Panc1 (cell line): ENCODE measurements around the gene FBP2.

Experiments used
- POLR2AphosphoS5 ChIP-seq: IDR thresholded peaks from 2 replicates; pipeline ENCODE4 v1.6.1; 2012; ENCODE audit warnings: mild to moderate bottlenecking, low read depth, low read length, moderate library complexity
- SIN3A ChIP-seq: IDR thresholded peaks from 2 replicates; pipeline ENCODE4 v1.6.1; 2012; ENCODE audit warnings: low read depth, mild to moderate bottlenecking, low read length, moderate library complexity, borderline replicate concordance; ENCODE audit not compliant: insufficient read depth
- TCF7L2 ChIP-seq: IDR thresholded peaks from 2 replicates; pipeline ENCODE4 v1.6.1; 2011; ENCODE audit warnings: mild to moderate bottlenecking, low read depth, low read length, inconsistent platforms
- TF ChIP-seq, protein P1 (sequence below): fragments of 450-650 bp; IDR thresholded peaks from 2 replicates; pipeline ENCODE4 v1.5.1; 2017; ENCODE audit warnings: mild to moderate bottlenecking
- TF ChIP-seq, protein P2 (sequence below), 2 experiments: IDR thresholded peaks; 2 replicates each; pipeline ENCODE4 v1.6.1; 2011 to 2012; ENCODE audit warnings: low read depth in 2 of 2, control low read depth in 1 of 2, low read length in 1 of 2, mild to moderate bottlenecking in 1 of 2, moderate library complexity in 1 of 2; ENCODE audit not compliant: insufficient read depth in 1 of 2

DNA sequence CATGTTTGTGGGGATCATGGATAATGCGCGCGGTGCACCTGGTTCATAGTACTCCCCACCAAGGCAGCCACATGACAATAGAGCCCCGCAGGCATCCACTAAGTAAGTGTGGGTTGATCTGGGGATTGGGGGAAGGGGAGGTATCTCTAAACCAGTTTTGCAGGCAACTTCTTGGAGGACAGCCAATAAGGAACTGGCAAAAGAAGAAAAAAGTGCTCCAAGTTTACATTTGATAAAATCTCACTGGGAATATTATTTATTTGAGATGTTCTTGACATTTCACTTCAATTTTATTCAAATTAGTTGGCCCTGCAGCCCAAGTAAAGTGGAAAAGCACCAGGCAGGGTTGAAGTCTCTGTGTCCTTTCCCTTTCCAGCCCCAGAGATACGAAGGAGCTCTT, 37.2 kb upstream of the FBP2 start:
- TF ChIP-seq TCF7L2 (no peak), POLR2AphosphoS5 (no peak), SIN3A (no peak)
- TF ChIP-seq, protein P1, sequence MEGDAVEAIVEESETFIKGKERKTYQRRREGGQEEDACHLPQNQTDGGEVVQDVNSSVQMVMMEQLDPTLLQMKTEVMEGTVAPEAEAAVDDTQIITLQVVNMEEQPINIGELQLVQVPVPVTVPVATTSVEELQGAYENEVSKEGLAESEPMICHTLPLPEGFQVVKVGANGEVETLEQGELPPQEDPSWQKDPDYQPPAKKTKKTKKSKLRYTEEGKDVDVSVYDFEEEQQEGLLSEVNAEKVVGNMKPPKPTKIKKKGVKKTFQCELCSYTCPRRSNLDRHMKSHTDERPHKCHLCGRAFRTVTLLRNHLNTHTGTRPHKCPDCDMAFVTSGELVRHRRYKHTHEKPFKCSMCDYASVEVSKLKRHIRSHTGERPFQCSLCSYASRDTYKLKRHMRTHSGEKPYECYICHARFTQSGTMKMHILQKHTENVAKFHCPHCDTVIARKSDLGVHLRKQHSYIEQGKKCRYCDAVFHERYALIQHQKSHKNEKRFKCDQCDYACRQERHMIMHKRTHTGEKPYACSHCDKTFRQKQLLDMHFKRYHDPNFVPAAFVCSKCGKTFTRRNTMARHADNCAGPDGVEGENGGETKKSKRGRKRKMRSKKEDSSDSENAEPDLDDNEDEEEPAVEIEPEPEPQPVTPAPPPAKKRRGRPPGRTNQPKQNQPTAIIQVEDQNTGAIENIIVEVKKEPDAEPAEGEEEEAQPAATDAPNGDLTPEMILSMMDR = no peak
- TF ChIP-seq, protein P2, sequence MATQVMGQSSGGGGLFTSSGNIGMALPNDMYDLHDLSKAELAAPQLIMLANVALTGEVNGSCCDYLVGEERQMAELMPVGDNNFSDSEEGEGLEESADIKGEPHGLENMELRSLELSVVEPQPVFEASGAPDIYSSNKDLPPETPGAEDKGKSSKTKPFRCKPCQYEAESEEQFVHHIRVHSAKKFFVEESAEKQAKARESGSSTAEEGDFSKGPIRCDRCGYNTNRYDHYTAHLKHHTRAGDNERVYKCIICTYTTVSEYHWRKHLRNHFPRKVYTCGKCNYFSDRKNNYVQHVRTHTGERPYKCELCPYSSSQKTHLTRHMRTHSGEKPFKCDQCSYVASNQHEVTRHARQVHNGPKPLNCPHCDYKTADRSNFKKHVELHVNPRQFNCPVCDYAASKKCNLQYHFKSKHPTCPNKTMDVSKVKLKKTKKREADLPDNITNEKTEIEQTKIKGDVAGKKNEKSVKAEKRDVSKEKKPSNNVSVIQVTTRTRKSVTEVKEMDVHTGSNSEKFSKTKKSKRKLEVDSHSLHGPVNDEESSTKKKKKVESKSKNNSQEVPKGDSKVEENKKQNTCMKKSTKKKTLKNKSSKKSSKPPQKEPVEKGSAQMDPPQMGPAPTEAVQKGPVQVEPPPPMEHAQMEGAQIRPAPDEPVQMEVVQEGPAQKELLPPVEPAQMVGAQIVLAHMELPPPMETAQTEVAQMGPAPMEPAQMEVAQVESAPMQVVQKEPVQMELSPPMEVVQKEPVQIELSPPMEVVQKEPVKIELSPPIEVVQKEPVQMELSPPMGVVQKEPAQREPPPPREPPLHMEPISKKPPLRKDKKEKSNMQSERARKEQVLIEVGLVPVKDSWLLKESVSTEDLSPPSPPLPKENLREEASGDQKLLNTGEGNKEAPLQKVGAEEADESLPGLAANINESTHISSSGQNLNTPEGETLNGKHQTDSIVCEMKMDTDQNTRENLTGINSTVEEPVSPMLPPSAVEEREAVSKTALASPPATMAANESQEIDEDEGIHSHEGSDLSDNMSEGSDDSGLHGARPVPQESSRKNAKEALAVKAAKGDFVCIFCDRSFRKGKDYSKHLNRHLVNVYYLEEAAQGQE (IDR thresholded peaks at IDR 0.05; ENCODE audit: insufficient read depth in 1 of 2, low read depth in 2 of 2, low read length in 1 of 2) = no peak
